GM10847 (cell line): ENCODE measurements around the gene RSPO4.

Experiments
- POLR2A ChIP-seq: IDR thresholded peaks from 2 replicates; pipeline ENCODE4 v1.6.1; 2011; ENCODE audit not compliant: insufficient read length; ENCODE audit errors: extremely low read depth

The RSPO4 gene

DNA sequence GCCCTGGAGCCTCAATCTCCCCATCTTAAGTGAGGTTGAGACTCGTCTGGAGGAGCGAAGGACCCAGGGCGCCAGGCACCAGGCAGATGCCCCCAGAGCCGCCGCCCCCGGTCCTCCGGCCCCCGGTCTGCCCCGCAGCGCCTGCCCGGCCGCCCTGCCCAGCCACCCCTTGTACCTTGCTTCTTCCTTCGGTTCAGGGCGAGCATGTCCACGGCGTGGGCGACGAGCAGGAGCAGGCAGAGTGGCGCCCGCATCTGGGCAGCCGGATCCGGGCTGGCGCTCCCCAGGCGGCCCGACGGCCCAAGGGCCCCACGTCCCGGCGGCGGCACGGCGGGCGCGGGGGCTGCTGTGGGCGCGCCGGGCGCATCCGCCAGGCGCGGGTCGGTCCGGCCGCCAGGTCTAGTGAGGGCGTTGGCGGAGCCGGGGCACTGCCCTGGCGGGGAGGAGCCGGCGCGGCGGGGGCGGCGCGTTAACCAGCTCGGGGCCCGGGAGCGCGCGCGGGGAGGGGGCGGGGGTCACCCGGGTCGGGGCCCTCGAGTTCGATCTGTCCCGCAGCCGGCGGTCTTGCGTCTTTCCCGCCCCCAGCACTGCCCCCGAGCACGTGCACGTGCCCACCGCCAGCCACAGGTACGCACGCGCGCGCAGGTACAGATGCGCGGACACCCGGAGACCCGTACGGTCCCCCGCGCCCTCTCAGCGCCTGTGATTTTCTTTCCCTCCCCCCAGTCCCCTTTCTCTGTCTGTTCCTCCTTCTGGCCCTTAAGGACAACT, at the start of gene RSPO4:
Gene RSPO4, minus strand, starts transcription at position 401 of the 771 bp plus-strand sequence. Its CDS starts 147 bp downstream, at position 254.
- TF ChIP-seq POLR2A, result no peak

DNA sequence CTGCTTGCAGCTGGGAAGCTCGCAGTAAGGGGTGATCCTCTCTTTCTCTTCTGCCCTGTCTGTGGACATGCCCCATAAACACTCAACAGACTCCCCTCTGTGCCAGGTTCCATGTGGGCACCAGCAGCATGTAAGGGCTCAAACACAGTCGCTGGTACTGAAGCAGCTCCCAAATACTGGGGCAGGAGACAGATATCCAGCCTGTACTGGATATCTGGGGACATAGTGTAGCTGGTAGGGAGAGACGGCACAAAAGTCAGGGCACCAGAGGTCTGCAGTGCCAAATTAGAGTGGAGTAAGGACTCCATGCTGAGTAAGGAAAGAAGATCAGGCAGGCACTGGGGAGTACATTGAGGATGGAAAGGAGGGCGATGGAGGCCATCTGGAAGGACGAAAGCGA, 48.3 kb upstream of the RSPO4 start:
- no peak for TF ChIP-seq POLR2A

DNA sequence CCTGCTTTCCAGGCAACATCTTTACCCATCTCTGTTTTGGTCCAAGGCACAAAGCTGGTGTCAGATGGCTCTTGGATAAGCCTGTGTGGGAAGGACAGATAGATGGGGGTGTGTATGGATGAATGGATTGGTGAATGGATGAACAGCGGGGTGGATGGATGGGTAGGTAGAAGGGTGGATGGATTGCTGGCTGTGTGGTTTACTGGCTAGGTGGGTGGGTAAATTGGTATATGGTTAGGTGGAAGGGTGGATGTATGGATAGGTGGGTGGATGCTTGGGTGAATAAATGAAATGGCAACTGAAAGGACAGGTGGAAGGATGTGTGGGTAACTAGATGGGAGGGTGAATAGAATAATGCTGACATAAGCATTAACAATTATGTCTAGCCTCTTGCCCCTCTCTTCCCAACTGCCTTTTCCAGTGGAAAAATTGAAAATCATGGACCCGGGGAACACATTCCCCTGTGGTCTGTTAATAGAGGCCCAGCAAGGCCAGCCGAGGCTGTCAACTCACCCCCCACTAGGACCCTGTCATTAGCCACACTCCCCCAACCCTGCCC, 43.8 kb upstream of the RSPO4 start:
- no peak for TF ChIP-seq POLR2A

DNA sequence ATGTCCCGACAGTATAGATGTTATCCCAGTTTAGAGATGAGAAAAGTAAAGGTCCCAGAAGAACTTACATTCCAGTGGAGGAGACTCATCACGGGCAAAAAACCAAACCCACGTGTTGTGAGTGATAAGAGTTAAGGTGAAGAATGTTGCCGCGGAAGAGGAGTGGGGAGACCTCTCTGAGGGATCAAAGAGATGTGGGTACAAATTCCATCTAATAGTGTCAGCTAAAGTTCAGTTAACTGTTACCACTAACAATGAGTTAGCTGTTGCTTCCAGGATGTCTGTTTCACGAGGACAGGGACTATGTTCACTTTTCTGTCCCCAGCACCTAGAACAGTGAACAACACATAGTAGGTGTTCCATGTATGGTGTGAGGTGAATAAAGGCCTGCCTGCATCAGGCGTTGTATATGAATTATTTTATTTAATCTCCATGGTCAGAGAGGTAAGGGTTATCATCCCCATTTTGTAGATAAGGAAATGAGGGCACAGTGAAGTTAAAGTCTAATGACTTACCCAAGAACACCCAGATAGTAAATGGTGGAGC, 39.8 kb upstream of the RSPO4 start:
- no peak for TF ChIP-seq POLR2A

DNA sequence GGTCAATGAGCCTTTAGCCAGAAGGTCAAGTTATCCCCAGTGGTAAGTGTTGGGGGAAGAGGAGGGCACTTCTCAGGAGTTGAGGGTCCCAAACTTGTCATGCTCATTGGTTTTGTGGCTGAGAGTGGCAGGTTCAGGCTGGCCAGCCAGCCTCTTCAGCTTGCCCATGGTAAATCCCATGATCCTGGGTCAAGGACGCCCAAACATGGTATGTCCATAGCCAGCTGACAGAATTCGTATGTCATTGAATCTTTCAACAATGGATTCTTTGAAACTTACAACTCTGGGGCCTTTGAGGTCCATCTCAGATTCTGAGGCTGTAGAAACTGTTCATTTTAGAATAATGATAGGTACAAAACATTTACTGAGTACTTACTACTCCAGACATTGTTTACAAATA, 36.1 kb upstream of the RSPO4 start:
- no peak for TF ChIP-seq POLR2A

DNA sequence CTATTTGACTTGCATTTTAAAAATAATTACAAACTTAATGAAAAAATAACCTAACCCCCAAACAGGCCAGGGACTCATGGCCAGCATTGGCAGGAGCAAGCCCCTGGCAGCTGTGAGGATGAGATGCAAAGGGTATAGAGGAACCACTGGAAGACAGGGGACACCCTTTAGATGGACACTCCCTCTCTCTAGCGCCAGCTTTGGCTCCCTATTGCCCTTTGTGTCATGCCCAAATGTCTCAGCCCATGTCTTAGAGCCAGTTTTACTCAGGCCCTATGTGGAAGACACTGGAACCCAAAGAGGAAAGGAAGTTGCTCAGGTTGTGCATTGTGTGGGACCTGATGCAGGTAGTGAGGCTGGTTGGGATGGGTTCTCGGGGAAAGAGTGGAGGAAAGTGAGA, 34.9 kb upstream of the RSPO4 start:
- TF ChIP-seq POLR2A, result no peak

DNA sequence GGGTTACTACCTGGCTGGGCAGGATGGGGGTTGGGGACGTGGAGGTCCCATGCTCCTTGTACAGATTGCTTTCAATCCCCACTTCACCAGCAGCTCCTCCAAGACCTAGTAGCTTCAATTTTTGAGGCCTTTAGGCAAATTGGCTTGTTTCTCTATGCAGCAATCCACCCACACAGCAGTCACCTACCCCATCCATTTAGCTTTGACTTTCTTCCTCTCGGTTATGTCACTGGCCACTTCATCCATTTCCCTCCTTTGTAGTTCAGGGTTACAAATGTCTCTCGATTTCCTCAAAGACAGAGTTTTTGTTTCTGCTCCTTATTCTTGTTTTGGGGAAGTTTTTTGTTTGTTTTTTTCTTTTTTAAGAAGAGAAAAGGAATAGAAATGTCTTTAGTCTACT, 33.4 kb upstream of the RSPO4 start:
- no peak for TF ChIP-seq POLR2A

DNA sequence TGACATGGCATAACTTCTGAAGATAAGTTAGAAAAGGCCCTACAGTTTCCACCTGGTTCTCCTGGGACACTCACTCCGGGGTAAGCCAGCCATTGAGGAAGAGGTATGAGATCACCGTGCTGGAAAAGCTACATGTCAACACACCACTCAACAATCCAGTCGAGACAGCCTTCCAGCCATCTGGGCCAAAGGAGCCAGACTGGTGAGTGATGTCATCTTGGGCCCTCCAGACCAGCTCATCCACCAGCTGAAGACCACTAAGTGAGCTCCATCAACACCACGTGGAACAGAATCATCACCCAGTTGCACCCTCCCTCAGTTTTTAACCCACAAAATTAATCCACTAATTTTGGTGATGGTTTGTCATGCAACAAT, 32.3 kb upstream of the RSPO4 start:
- no peak for TF ChIP-seq POLR2A

DNA sequence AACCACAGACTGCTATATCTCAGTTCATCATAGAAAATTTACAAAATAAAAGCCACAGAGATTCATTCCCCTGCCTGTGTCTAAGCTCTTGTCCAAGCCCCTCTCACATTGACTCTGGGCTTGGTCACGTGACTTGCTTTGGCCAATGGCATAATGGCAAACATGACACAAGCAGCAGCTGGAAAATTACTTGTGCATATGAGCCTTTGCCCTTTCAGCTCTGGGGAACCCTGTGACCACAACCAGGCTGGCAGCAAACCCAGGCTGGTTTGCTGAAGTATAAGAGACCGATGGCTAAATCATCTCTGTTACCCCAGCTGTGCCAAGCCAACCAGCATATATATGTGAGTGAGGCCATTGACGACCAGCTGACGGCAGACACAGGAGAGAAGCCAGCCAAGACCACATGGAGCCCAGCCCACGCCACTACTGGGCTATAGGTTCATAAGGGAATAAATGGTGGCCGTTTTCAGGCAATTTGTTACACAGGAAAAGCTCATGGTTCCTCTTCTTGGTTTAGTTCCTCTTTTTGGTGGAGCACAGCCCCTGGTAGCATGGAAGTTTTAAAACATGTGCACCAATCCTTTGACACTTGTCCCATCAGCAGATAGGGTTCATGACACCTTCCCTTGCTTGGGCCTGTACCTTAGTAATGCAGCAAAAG, 31.8 kb upstream of the RSPO4 start:
- TF ChIP-seq POLR2A, result no peak

DNA sequence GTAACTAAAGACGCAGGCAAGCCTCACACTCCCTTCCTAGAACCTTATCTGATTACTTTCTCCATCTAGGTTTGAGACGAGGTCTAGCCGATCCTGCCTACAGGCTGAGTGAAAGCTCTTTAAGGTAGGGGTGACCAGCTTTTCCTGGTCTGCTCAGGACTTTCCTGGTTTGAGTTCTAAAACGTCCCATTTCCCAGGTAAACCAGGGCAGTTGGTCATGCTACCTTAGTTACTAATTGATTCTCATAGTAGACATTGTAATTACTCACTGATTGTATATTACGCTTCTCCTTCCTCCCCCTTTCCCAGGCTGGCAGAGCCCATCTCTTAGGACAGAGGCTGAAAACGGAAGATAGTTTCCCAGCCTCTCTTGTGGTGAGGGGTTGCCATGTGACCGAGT, 27.9 kb upstream of the RSPO4 start:
- no peak for TF ChIP-seq POLR2A

DNA sequence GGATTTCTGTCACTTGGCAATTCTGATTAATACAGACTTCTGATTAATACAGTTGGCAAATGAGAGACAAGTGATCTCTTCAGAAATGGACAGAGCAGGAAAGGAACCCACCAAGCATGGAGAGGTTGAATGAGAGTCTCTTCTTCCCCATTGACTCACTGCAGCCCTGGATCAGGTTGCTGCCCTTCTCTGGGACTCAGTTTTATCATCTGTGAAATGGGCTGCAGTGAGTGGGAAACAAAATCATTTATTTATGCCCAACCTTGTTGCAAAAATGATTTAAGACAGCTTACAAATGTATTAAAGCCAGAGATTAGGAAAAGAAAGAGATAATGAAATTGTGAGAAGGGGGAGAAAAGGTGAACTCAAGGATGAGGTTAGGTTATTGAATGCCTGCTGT, 20.8 kb upstream of the RSPO4 start:
- TF ChIP-seq POLR2A, result no peak

DNA sequence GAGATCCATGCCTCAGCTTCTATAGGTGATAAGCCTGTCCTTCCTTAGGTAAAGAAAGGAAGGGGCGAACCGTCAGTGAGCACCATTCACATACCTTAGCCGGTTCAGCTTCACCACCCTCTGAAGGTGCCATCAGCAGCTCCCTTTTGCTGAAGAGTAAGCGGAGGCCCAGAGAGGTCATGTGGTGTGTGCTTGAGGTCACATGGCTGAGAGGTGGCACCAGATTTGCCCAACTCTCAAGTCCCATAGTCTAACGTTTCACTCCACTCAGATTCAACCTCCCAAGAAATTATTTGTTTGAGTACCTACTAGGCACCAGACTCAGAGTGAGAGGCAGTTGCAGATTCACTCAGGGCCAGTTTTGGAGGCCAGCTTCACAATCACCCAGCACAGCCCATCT, 18.5 kb upstream of the RSPO4 start:
- no peak for TF ChIP-seq POLR2A

DNA sequence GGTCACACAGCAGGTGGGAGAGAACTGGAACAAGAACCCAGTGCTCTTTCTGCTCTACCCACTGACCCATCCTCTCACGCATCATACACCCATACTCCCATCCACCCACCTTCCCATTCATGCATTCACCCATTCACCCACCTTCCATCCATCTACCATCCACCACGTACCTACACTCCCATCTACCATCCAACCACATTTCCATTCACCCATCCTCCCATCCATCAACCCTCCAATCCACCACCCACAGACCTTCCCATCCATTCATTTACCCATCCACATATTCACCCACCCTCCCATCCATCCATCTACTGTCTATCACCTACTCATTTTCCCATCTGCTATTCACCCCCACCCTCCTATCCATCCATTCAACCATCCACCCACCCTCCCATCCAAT, 17.2 kb upstream of the RSPO4 start:
- TF ChIP-seq POLR2A, result no peak

DNA sequence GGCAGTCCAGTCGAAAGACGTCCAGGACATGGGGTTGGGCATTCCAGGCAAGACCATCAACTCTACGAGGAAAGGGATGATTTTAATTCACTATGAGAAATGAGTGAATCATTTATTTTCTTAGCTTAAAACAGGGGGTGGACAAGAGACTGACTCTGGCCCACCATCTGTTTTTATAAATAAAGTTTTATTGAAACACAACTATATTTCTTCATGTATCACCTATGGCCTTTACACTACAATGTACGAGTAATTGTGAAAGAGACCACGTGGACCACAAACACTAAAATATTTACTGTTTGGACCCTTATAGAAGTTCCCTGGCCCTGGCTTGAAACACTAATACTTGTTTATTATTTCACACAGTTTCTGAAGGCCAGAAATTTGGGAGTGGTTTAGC, 15.6 kb upstream of the RSPO4 start:
- TF ChIP-seq POLR2A, result no peak

DNA sequence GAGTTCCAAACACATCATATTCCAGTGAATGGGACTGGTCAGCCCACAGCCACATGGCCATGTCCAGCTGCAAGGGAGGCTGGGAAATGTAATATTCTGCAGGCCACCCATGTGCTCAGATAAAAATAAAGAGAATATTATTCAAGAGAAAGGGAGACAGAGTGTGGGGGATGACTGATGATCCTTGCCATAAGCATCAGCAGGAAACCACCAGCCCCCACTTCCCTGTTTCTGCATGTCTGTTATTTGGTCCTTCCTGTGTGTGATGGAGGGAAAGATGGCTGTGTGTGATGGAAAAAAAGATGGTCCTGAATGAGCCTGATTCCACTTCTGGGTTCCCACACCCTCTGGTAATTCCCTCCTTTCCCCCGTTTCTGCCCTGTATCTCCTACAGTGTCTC, 13.1 kb upstream of the RSPO4 start:
- no peak for TF ChIP-seq POLR2A

DNA sequence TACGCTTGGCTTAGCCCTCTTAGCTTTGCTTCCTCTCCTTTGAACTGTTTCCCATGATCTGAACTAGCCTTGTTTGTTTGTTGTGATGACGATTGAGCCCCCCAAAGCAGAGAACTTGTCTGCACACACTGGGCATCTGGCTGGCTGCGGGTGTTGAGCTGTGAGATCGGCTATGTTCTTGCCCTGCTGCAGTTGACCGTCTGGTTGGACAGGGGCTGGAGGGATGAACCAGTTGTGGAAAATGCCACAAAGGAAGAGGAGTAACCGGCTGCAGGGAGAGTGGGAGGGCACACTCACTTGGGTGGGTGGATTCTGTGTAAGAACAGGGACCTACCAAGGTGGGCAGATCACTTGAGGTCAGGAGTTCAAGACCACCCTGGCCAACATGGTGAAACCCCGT, 12.4 kb upstream of the RSPO4 start:
- TF ChIP-seq POLR2A, result no peak
